Naive thymus-derived CD8-positive, alpha-beta T cell (primary cell): Measurements from ENCODE around the gene CDA. TPM values are rescaled to one million over a fixed set of nuclear protein-coding genes. Genes with fewer than 3 reads are reported as not detected.

Source experiments
- ATAC-seq, 2 donors: fragments of 150-1000 bp; cut with Tn5 transposase in 1 of 2; sonication (Bioruptor Pico), chemical (Tn5 transposase) in 1 of 2; 1 replicate in 1 of 2; 2 replicates in 1 of 2; pipeline ENCODE4 v1.10.0; 2021; ENCODE audit warnings: mild to moderate bottlenecking in 2 of 2, moderate library complexity in 2 of 2
- POLR2A ChIA-PET: fragments of 350-600 bp; sonication (Branson Sonifier 250); formaldehyde crosslinking; loops from one replicate; lab custom pipeline; 2021; ENCODE audit warnings: antibody characterized with exemption; lab: Charles Lee
- DNase-seq, 10 donors: peaks; one replicate each; pipeline versions ENCODE4 v3.0.0 to v3.0.0-alpha.2; 2020 to 2022
- H3K27ac Mint-ChIP-seq, 10 donors: one replicate each; pipeline ENCODE4 v1.8.0; 2020 to 2022; ENCODE audit warnings: mild to moderate bottlenecking in 10 of 10, mixed read lengths in 10 of 10, moderate library complexity in 4 of 10, inconsistent platforms in 1 of 10
- H3K27me3 Mint-ChIP-seq, 5 donors: one replicate each; pipeline ENCODE4 v1.8.0; 2021 to 2022; ENCODE audit warnings: mixed read lengths in 5 of 5
- H3K36me3 Mint-ChIP-seq, 3 donors: one replicate each; pipeline ENCODE4 v1.8.0; 2020 to 2022; ENCODE audit warnings: mixed read lengths in 3 of 3, mild to moderate bottlenecking in 2 of 3, inconsistent platforms in 1 of 3
- H3K4me1 Mint-ChIP-seq, 4 donors: one replicate each; pipeline ENCODE4 v1.8.0; 2021 to 2022; ENCODE audit warnings: mixed read lengths in 4 of 4
- H3K4me3 Mint-ChIP-seq, 10 donors: one replicate each; pipeline ENCODE4 v1.8.0; 2020 to 2022; ENCODE audit warnings: mild to moderate bottlenecking in 10 of 10, mixed read lengths in 10 of 10, moderate library complexity in 6 of 10, inconsistent platforms in 1 of 10
- H3K9me3 Mint-ChIP-seq, 9 donors: one replicate each; pipeline ENCODE4 v1.8.0; 2020 to 2022; ENCODE audit warnings: mixed read lengths in 9 of 9, mild to moderate bottlenecking in 3 of 9, inconsistent platforms in 1 of 9, moderate library complexity in 1 of 9
- polyA plus RNA-seq, 3 donors: library from polyadenylated mRNA; unstranded; fragments of 300-500 nt; fragmentation: Illumina TruSeq; gene quantifications; one replicate each; pipeline ENCODE4 v1.2.3, GENCODE V29; 2021
- total RNA-seq, 8 experiments: library from RNA in 2 of 8; stranded (reverse) in 2 of 8; gene quantifications; one replicate each; pipeline ENCODE4 v1.2.3 and lab custom pipeline; 2021 to 2026

Gene CDA
- not detected for total RNA-seq
- polyA plus RNA-seq: not detected
- 0 reads per million in 6 experiments for total RNA-seq (lab: John Stamatoyannopoulos, UW)

- Mint-ChIP-seq H3K4me1 (peaks cover 0 to 14% (median 8%) of the 10 kb centered on the region in 4 donors), H3K4me3 (peak within 1 kb of the TSS in 1 of 10 donors; percentile 52), H3K27me3 (peaks cover 38 to 82% (median 56%) of the 10 kb centered on the region in 5 donors), H3K36me3 (peaks cover 0 to 7% (median 3%) of the 10 kb centered on the region in 3 donors), H3K27ac (peak within 1 kb of the TSS in 1 of 10 donors; percentile 57), H3K9me3 (peaks cover 0 to 4% (median 0%) of the 10 kb centered on the region in 9 donors)
- POLR2A ChIA-PET: interaction anchor here (0.6 kb wide), 1 partner anchor 844 kb away, joined by 4 read pairs; no protein-coding TSS in a partner anchor
- DNase-seq (no peak), ATAC-seq (no peak)
Measured at GRCh38 chr1:20588634-20589225, at the start of gene CDA. CDA (plus strand) TSS chr1:20589097; CDS start chr1:20589130, 33 bp downstream.

GRCh38 chr1:20540281-20540680, 48.6 kb upstream of the CDA start:
- ATAC-seq: no peak
- no peak overlapping the region for H3K27ac Mint-ChIP-seq
- H3K4me1 Mint-ChIP-seq: no peaks in the 10 kb centered on the region
- H3K27me3 Mint-ChIP-seq: peaks cover 18 to 48% (median 29%) of the 10 kb centered on the region in 5 donors
- POLR2A ChIA-PET: no interaction called here
- no peaks in the 10 kb centered on the region for H3K36me3 Mint-ChIP-seq
- H3K9me3 Mint-ChIP-seq: peaks cover 0 to 2% (median 0%) of the 10 kb centered on the region in 9 donors
- DNase-seq: no peak
- no peak overlapping the region for H3K4me3 Mint-ChIP-seq

GRCh38 chr1:20546637-20547036, 42.3 kb upstream of the CDA start:
- H3K36me3 Mint-ChIP-seq: no peaks in the 10 kb centered on the region
- no peak overlapping the region for H3K27ac Mint-ChIP-seq
- H3K9me3 Mint-ChIP-seq: peaks cover 0 to 2% (median 0%) of the 10 kb centered on the region in 9 donors
- ATAC-seq (no peak), DNase-seq (no peak)
- POLR2A ChIA-PET: no interaction called here
- no peak overlapping the region for H3K4me3 Mint-ChIP-seq
- H3K4me1 Mint-ChIP-seq: no peaks in the 10 kb centered on the region
- H3K27me3 Mint-ChIP-seq: peaks cover 20 to 46% (median 40%) of the 10 kb centered on the region in 5 donors

- H3K4me1 Mint-ChIP-seq: peaks cover 0 to 4% (median 2%) of the 10 kb centered on the region in 4 donors
- H3K4me3 Mint-ChIP-seq: no peak overlapping the region
- no peaks in the 10 kb centered on the region for H3K9me3 Mint-ChIP-seq
- POLR2A ChIA-PET: no interaction called here
- H3K36me3 Mint-ChIP-seq: no peaks in the 10 kb centered on the region
- peaks cover 12 to 46% (median 43%) of the 10 kb centered on the region in 5 donors for H3K27me3 Mint-ChIP-seq
- no peak for DNase-seq
- H3K27ac Mint-ChIP-seq: no peak overlapping the region
- no peak for ATAC-seq
Measured at GRCh38 chr1:20551161-20551560, 37.7 kb upstream of the CDA start.

- Mint-ChIP-seq H3K27ac (no peak within 1 kb of the TSS), H3K4me3 (no peak within 1 kb of the TSS), H3K27me3 (peaks cover 10 to 43% (median 34%) of the 10 kb centered on the region in 5 donors), H3K9me3 (no peaks in the 10 kb centered on the region), H3K36me3 (no peaks in the 10 kb centered on the region), H3K4me1 (peaks cover 0 to 4% (median 2%) of the 10 kb centered on the region in 4 donors)
- POLR2A ChIA-PET: no interaction called here
- no peak for ATAC-seq
- no peak for DNase-seq
Measured at GRCh38 chr1:20551945-20552727, 36.8 kb upstream of the CDA start, which contains the start of gene FAM43B. FAM43B (plus strand) TSS chr1:20552573; CDS start chr1:20552974, 401 bp downstream.

- H3K36me3 Mint-ChIP-seq: no peaks in the 10 kb centered on the region
- peaks cover 0 to 4% (median 2%) of the 10 kb centered on the region in 4 donors for H3K4me1 Mint-ChIP-seq
- H3K27me3 Mint-ChIP-seq: peaks cover 8 to 40% (median 32%) of the 10 kb centered on the region in 5 donors
- no peak for DNase-seq
- H3K27ac Mint-ChIP-seq: no peak overlapping the region
- POLR2A ChIA-PET: no interaction called here
- H3K9me3 Mint-ChIP-seq: no peaks in the 10 kb centered on the region
- ATAC-seq: no peak
- no peak overlapping the region for H3K4me3 Mint-ChIP-seq
Measured at GRCh38 chr1:20552728-20553445, 36.0 kb upstream of the CDA start.

- Mint-ChIP-seq H3K36me3 (no peaks in the 10 kb centered on the region), H3K9me3 (no peaks in the 10 kb centered on the region), H3K27ac (no peak overlapping the region), H3K4me3 (no peak overlapping the region), H3K27me3 (peaks cover 8 to 31% (median 26%) of the 10 kb centered on the region in 5 donors), H3K4me1 (peaks cover 0 to 4% (median 2%) of the 10 kb centered on the region in 4 donors)
- DNase-seq: no peak
- POLR2A ChIA-PET: no interaction called here
- no peak for ATAC-seq
Measured at GRCh38 chr1:20555025-20555757, 33.7 kb upstream of the CDA start.

- ATAC-seq: no peak
- POLR2A ChIA-PET: no interaction called here
- no peak for DNase-seq
- H3K27me3 Mint-ChIP-seq: peaks cover 8 to 34% (median 26%) of the 10 kb centered on the region in 5 donors
- H3K27ac Mint-ChIP-seq: no peak overlapping the region
- H3K4me3 Mint-ChIP-seq: no peak overlapping the region
- H3K36me3 Mint-ChIP-seq: no peaks in the 10 kb centered on the region
- H3K4me1 Mint-ChIP-seq: peaks cover 0 to 4% (median 2%) of the 10 kb centered on the region in 4 donors
- H3K9me3 Mint-ChIP-seq: no peaks in the 10 kb centered on the region
Measured at GRCh38 chr1:20555758-20556120, 33.2 kb upstream of the CDA start.

- ATAC-seq (no peak), DNase-seq (no peak)
- Mint-ChIP-seq H3K4me1 (peaks cover 0 to 4% (median 2%) of the 10 kb centered on the region in 4 donors), H3K36me3 (no peaks in the 10 kb centered on the region), H3K4me3 (no peak overlapping the region), H3K9me3 (no peaks in the 10 kb centered on the region), H3K27me3 (peaks cover 9 to 45% (median 32%) of the 10 kb centered on the region in 5 donors), H3K27ac (no peak overlapping the region)
- POLR2A ChIA-PET: no interaction called here
Measured at GRCh38 chr1:20558191-20558590, 30.7 kb upstream of the CDA start.

- H3K27ac Mint-ChIP-seq: no peak overlapping the region
- no peak for DNase-seq
- POLR2A ChIA-PET: no interaction called here
- no peaks in the 10 kb centered on the region for H3K9me3 Mint-ChIP-seq
- no peak overlapping the region for H3K4me3 Mint-ChIP-seq
- H3K27me3 Mint-ChIP-seq: peaks cover 7 to 46% (median 21%) of the 10 kb centered on the region in 5 donors
- no peaks in the 10 kb centered on the region for H3K4me1 Mint-ChIP-seq
- ATAC-seq: no peak
- no peaks in the 10 kb centered on the region for H3K36me3 Mint-ChIP-seq
Measured at GRCh38 chr1:20560966-20561365, 27.9 kb upstream of the CDA start.

GRCh38 chr1:20565234-20565633, 23.7 kb upstream of the CDA start:
- H3K4me1 Mint-ChIP-seq: no peaks in the 10 kb centered on the region
- no peaks in the 10 kb centered on the region for H3K36me3 Mint-ChIP-seq
- H3K27me3 Mint-ChIP-seq: peaks cover 7 to 70% (median 38%) of the 10 kb centered on the region in 5 donors
- ATAC-seq (no peak), DNase-seq (no peak)
- POLR2A ChIA-PET: no interaction called here
- H3K9me3 Mint-ChIP-seq: peaks cover 0 to 4% (median 0%) of the 10 kb centered on the region in 9 donors
- no peak overlapping the region for H3K4me3 Mint-ChIP-seq
- H3K27ac Mint-ChIP-seq: peak overlapping the region in 1 of 10 donors; percentile 3

GRCh38 chr1:20569523-20570098, 19.3 kb upstream of the CDA start:
- Mint-ChIP-seq H3K9me3 (peaks cover 0 to 18% (median 3%) of the 10 kb centered on the region in 9 donors), H3K36me3 (no peaks in the 10 kb centered on the region), H3K27me3 (peaks cover 9 to 64% (median 47%) of the 10 kb centered on the region in 5 donors), H3K4me1 (peaks cover 0 to 12% (median 4%) of the 10 kb centered on the region in 4 donors), H3K27ac (no peak overlapping the region), H3K4me3 (no peak overlapping the region)
- ATAC-seq: no peak
- DNase-seq: no peak
- POLR2A ChIA-PET: no interaction called here
